Measurements from ENCODE around the gene COLGALT1. TPM values are rescaled to one million over a fixed set of nuclear protein-coding genes. Genes with fewer than 3 reads are reported as not detected.

Gene COLGALT1
- total RNA-seq, 1 donor from 2014 or later = 80.3 TPM

- no peaks in the 10 kb centered on the region for H3K27me3 Mint-ChIP-seq
- H3K9me3 Mint-ChIP-seq = no peaks in the 10 kb centered on the region
- H3K27ac Mint-ChIP-seq = no peak overlapping the region
- no peak for TF ChIP-seq CTCF (IDR thresholded peaks at IDR 0.05)
- H3K4me1 Mint-ChIP-seq = peaks cover 3% of the 10 kb centered on the region
- POLR2A ChIA-PET = no interaction called here
- CTCF ChIA-PET = no interaction called here
- H3K4me3 Mint-ChIP-seq = no peak overlapping the region
- intact Hi-C loops (cut with micrococcal nuclease) = loop anchor here (5.0 kb wide), 2 partner anchors 43 to 287 kb away; partner anchors contain the start of gene RPL18A
- ATAC-seq (ENCODE audit: low read depth) (no peak), DNase-seq (no peak)
- peaks cover 70% of the 10 kb centered on the region for H3K36me3 Mint-ChIP-seq (ENCODE audit: low read depth)
Observed at GRCh38 chr19:17570791-17571190, 15.3 kb downstream of the COLGALT1 start.

GRCh38 chr19:17572638-17573037 is 17.2 kb downstream of the COLGALT1 start:
- ChIA-PET POLR2A (no interaction called here), CTCF (interaction anchor here (0.9 to 4.7 kb wide), 6 partner anchors 15 to 282 kb away, joined by 3 to 37 read pairs (median 4); no protein-coding TSS in a partner anchor)
- peaks cover 69% of the 10 kb centered on the region for H3K36me3 Mint-ChIP-seq (ENCODE audit: low read depth)
- H3K4me1 Mint-ChIP-seq = peaks cover 3% of the 10 kb centered on the region
- no peak for TF ChIP-seq CTCF (IDR thresholded peaks at IDR 0.05)
- no peaks in the 10 kb centered on the region for H3K27me3 Mint-ChIP-seq
- no peak overlapping the region for H3K27ac Mint-ChIP-seq
- no peak for ATAC-seq (ENCODE audit: low read depth)
- intact Hi-C loops (cut with micrococcal nuclease) = loop anchor here (5.0 kb wide), 2 partner anchors 45 to 285 kb away; partner anchors contain the start of gene RPL18A
- H3K9me3 Mint-ChIP-seq = no peaks in the 10 kb centered on the region
- DNase-seq = no peak
- no peak overlapping the region for H3K4me3 Mint-ChIP-seq

- H3K4me1 Mint-ChIP-seq = peaks cover 8% of the 10 kb centered on the region
- ATAC-seq (ENCODE audit: low read depth) (no peak), DNase-seq (no peak)
- intact Hi-C loops (cut with micrococcal nuclease) = no loop called here
- ChIA-PET CTCF (interaction anchor here (0.8 to 4.7 kb wide), 3 partner anchors 81 to 190 kb away, joined by 3 to 37 read pairs (median 3); no protein-coding TSS in a partner anchor), POLR2A (interaction anchor here (0.6 to 0.7 kb wide), 2 partner anchors 8 to 144 kb away, joined by 3 to 5 read pairs; no protein-coding TSS in a partner anchor)
- no peaks in the 10 kb centered on the region for H3K9me3 Mint-ChIP-seq
- no peak overlapping the region for H3K27ac Mint-ChIP-seq
- peaks cover 77% of the 10 kb centered on the region for H3K36me3 Mint-ChIP-seq (ENCODE audit: low read depth)
- H3K27me3 Mint-ChIP-seq = no peaks in the 10 kb centered on the region
- no peak for TF ChIP-seq CTCF (IDR thresholded peaks at IDR 0.05)
- H3K4me3 Mint-ChIP-seq = no peak overlapping the region
Observed at GRCh38 chr19:17575871-17576757, 20.7 kb downstream of the COLGALT1 start.

GRCh38 chr19:17576758-17577456 is 21.5 kb downstream of the COLGALT1 start:
- H3K9me3 Mint-ChIP-seq = no peaks in the 10 kb centered on the region
- H3K4me3 Mint-ChIP-seq = no peak overlapping the region
- H3K36me3 Mint-ChIP-seq (ENCODE audit: low read depth) = peaks cover 79% of the 10 kb centered on the region
- ATAC-seq (ENCODE audit: low read depth) (no peak), DNase-seq (no peak)
- CTCF ChIA-PET = interaction anchor here (0.8 kb wide), 1 partner anchor 110 kb away, joined by 3 read pairs; no protein-coding TSS in a partner anchor
- intact Hi-C loops (cut with micrococcal nuclease) = no loop called here
- TF ChIP-seq CTCF (IDR thresholded peaks at IDR 0.05) = no peak
- H3K4me1 Mint-ChIP-seq = peaks cover 8% of the 10 kb centered on the region
- POLR2A ChIA-PET = no interaction called here
- no peak overlapping the region for H3K27ac Mint-ChIP-seq
- H3K27me3 Mint-ChIP-seq = no peaks in the 10 kb centered on the region

Measured in activated B cell treated with CpG ODN at 0.5 μM for 24 hours (primary cell).